Panc1 (cell line): Measurements from ENCODE around the gene CLGN. TPM values are rescaled to one million over a fixed set of nuclear protein-coding genes. Genes with fewer than 3 reads are reported as not detected.
"Not testable (repeated sequence)": the region's sequence is repeated elsewhere in the genome, so short reads cannot be mapped to it uniquely, and the experiment has no call there.

ENCODE experiments used
- ATAC-seq: fragments of 200-7000 bp; cut with Tn5 transposase; 2 replicates; pipeline ENCODE4 v1.9.1; 2020; ENCODE audit warnings: mild to moderate bottlenecking, moderate library complexity
- BruUV-seq: library from RNA; stranded (reverse); fragments of 400-500 nt; replicated peaks from 2 replicates; lab custom pipeline; 2021; lab: Mats Ljungman, UMichigan
- CTCF ChIA-PET: fragments of 300-600 bp; sonication (Branson Sonifier 250); formaldehyde crosslinking; loops from one replicate; lab custom pipeline; 2022; ENCODE audit warnings: antibody characterized with exemption; lab: Charles Lee
- POLR2A ChIA-PET: fragments of 300-600 bp; sonication (Branson Sonifier 250); formaldehyde crosslinking; loops from one replicate; lab custom pipeline; 2022; ENCODE audit warnings: antibody characterized with exemption; lab: Charles Lee
- DNase-seq: peaks from one replicate; pipeline ENCODE4 v3.0.0-alpha.2; 2010; ENCODE audit warnings: low read depth, low spot score
- H3K27ac ChIP-seq: 2 replicates; pipeline ENCODE4 v1.5.1; 2011; ENCODE audit warnings: mild to moderate bottlenecking, low read length, inconsistent platforms
- H3K27me3 ChIP-seq: fragments of 200-500 bp; sonication (Bioruptor generic); 2 replicates; pipeline ENCODE4 v1.6.0; 2014; ENCODE audit warnings: low read length, inconsistent platforms; ENCODE audit not compliant: control insufficient read depth, insufficient read depth
- H3K36me3 ChIP-seq: fragments of 200-500 bp; sonication (Bioruptor generic); 2 replicates; pipeline ENCODE4 v1.5.1; 2014; ENCODE audit warnings: inconsistent platforms, mild to moderate bottlenecking, low read length, moderate library complexity; ENCODE audit not compliant: control insufficient read depth, insufficient read depth
- H3K4me1 ChIP-seq: 2 replicates; pipeline ENCODE4 v1.5.1; 2011; ENCODE audit warnings: inconsistent platforms, mild to moderate bottlenecking, low read length, moderate library complexity; ENCODE audit not compliant: control insufficient read depth, insufficient read depth
- H3K4me3 ChIP-seq, 2 experiments: 2 replicates each; pipeline ENCODE4 v1.5.1; 2011 to 2012; ENCODE audit warnings: low read depth in 2 of 2, low read length in 2 of 2, mild to moderate bottlenecking in 2 of 2, inconsistent platforms in 1 of 2, moderate library complexity in 1 of 2
- H3K9me3 ChIP-seq: fragments of 200-500 bp; sonication (Bioruptor generic); 2 replicates; pipeline ENCODE4 v1.5.1; 2014; ENCODE audit warnings: low read depth, mild to moderate bottlenecking, inconsistent platforms, low read length, moderate library complexity; ENCODE audit not compliant: control insufficient read depth, insufficient read depth
- CTCF ChIP-seq: fragments of 450-650 bp; IDR thresholded peaks from 2 replicates; pipeline ENCODE4 v1.5.1; 2017; ENCODE audit warnings: mild to moderate bottlenecking
- POLR2AphosphoS5 ChIP-seq: IDR thresholded peaks from 2 replicates; pipeline ENCODE4 v1.6.1; 2012; ENCODE audit warnings: mild to moderate bottlenecking, low read depth, low read length, moderate library complexity
- REST ChIP-seq, 2 experiments: IDR thresholded peaks; 2 replicates each; pipeline ENCODE4 v1.6.1; 2011 to 2012; ENCODE audit warnings: low read depth in 2 of 2, control low read depth in 1 of 2, low read length in 1 of 2, mild to moderate bottlenecking in 1 of 2, moderate library complexity in 1 of 2; ENCODE audit not compliant: insufficient read depth in 1 of 2
- SIN3A ChIP-seq: IDR thresholded peaks from 2 replicates; pipeline ENCODE4 v1.6.1; 2012; ENCODE audit warnings: low read depth, mild to moderate bottlenecking, low read length, moderate library complexity, borderline replicate concordance; ENCODE audit not compliant: insufficient read depth
- TCF7L2 ChIP-seq: IDR thresholded peaks from 2 replicates; pipeline ENCODE4 v1.6.1; 2011; ENCODE audit warnings: mild to moderate bottlenecking, low read depth, low read length, inconsistent platforms
- in situ Hi-C: cut with HindIII; loops from 2 replicates; pipeline ENCODE4 v1.10.0; 2016; ENCODE audit warnings: low sequenced_read_pairs, low pct_unique_long_range_greater_than_20kb
- intact Hi-C: fragments of 100-400 bp; cut with micrococcal nuclease; formaldehyde crosslinking; loops from one replicate; pipeline ENCODE4 v1.10.0; 2022; ENCODE audit not compliant: unreplicated experiment
- total RNA-seq: library from RNA; stranded (reverse); gene quantifications from one replicate; pipeline ENCODE4 v1.2.1, GENCODE V29; 2021; ENCODE audit not compliant: unreplicated experiment

The CLGN gene
- total RNA-seq, 1 experiment from 2014 or later, result 5.4 TPM

- no peaks in the 10 kb centered on the region; the same call in 1 of the 2 replicates for H3K27me3 ChIP-seq
- POLR2A ChIA-PET, result no interaction called here
- CTCF ChIA-PET, result no interaction called here
- ATAC-seq (no peak), DNase-seq (no peak)
- TF ChIP-seq REST (IDR thresholded peaks at IDR 0.05; ENCODE audit: insufficient read depth in 1 of 2, low read depth in 2 of 2, low read length in 1 of 2), result no peak
- no peaks in the 10 kb centered on the region for H3K4me1 ChIP-seq
- no peaks in the 10 kb centered on the region for H3K36me3 ChIP-seq
- intact Hi-C loops, result no loop called here
- no peak overlapping the region for H3K27ac ChIP-seq
- H3K4me3 ChIP-seq, result no peak overlapping the region
- no peaks in the 10 kb centered on the region for H3K9me3 ChIP-seq
- in situ Hi-C loops, result no loop called here
- BruUV-seq, result no TSS peak
Observed at GRCh38 chr4:140448162-140448561, 20.7 kb upstream of the CLGN start.

GRCh38 chr4:140444347-140444746 is 16.9 kb upstream of the CLGN start:
- CTCF ChIA-PET, BruUV-seq, H3K9me3 ChIP-seq: not testable (repeated sequence)

GRCh38 chr4:140439644-140440142 is 12.2 kb upstream of the CLGN start:
- intact Hi-C loops (no loop called here), in situ Hi-C loops (no loop called here)
- Histone ChIP-seq H3K4me1 (no peaks in the 10 kb centered on the region), H3K27me3 (no peaks in the 10 kb centered on the region; the same call in 1 of the 2 replicates), H3K9me3 (no peaks in the 10 kb centered on the region), H3K27ac (no peak overlapping the region), H3K36me3 (no peaks in the 10 kb centered on the region), H3K4me3 (no peak overlapping the region)
- BruUV-seq, result no TSS peak
- POLR2A ChIA-PET, result no interaction called here
- ATAC-seq (no peak), DNase-seq (no peak)
- TF ChIP-seq POLR2AphosphoS5 (no peak), TCF7L2 (no peak), SIN3A (no peak), REST (IDR thresholded peaks at IDR 0.05; ENCODE audit: insufficient read depth in 1 of 2, low read depth in 2 of 2, low read length in 1 of 2) (no peak), CTCF (no peak)
- CTCF ChIA-PET, result no interaction called here

More at GRCh38 chr4:140444347-140444746, 16.9 kb upstream of the CLGN start:
- H3K27me3 ChIP-seq, POLR2A ChIA-PET, H3K4me1 ChIP-seq, H3K4me3 ChIP-seq, H3K27ac ChIP-seq, H3K36me3 ChIP-seq, in situ Hi-C loops, intact Hi-C loops, ATAC-seq, DNase-seq: not testable (repeated sequence)
